Measurements from ENCODE around the gene TARS2. TPM values are rescaled to one million over a fixed set of nuclear protein-coding genes. Genes with fewer than 3 reads are reported as not detected.

The TARS2 gene
- total and polyA plus RNA-seq, 2 of the 13 experiments (the other 11 are each of a cell fraction or from before 2014, with no cell fraction given), result 21.3 to 22.8 TPM

DNA sequence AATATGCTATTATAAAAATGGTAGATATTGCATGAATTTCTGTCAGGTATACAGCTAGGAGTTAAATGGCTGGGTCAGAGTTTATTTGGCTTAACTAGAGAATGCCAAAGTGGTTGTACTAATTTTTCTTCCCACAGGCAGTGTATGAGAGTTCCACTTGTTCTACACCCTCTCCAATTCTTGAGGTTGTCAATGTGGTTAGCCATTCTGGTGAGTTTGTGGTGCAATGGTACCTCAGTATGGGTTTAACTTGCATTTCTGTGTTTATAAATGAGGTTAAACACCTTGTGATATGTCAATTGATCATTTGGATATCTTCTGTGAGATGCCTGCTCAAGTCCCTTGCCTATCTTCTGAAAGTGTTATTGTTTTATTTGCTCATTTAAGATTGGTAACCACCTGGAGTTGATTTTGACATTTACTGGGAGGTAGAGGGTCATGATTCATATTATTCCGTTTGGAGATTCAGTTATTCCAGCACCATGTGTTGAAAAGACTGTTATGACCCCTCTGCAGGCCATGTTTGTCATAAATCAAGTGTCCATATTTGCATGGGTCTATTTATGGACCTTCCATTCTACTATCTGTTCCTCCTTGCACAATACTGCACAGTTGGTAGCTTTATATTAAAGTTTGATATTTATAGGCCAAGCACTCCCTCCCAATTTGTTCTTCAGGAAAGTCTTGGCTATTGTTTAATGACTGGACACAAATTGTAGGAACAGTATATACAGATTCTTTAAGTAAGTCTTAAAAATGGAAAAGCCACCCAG lies 34.2 kb downstream of the TARS2 start (continued):
- TF ChIP-seq, protein P1, sequence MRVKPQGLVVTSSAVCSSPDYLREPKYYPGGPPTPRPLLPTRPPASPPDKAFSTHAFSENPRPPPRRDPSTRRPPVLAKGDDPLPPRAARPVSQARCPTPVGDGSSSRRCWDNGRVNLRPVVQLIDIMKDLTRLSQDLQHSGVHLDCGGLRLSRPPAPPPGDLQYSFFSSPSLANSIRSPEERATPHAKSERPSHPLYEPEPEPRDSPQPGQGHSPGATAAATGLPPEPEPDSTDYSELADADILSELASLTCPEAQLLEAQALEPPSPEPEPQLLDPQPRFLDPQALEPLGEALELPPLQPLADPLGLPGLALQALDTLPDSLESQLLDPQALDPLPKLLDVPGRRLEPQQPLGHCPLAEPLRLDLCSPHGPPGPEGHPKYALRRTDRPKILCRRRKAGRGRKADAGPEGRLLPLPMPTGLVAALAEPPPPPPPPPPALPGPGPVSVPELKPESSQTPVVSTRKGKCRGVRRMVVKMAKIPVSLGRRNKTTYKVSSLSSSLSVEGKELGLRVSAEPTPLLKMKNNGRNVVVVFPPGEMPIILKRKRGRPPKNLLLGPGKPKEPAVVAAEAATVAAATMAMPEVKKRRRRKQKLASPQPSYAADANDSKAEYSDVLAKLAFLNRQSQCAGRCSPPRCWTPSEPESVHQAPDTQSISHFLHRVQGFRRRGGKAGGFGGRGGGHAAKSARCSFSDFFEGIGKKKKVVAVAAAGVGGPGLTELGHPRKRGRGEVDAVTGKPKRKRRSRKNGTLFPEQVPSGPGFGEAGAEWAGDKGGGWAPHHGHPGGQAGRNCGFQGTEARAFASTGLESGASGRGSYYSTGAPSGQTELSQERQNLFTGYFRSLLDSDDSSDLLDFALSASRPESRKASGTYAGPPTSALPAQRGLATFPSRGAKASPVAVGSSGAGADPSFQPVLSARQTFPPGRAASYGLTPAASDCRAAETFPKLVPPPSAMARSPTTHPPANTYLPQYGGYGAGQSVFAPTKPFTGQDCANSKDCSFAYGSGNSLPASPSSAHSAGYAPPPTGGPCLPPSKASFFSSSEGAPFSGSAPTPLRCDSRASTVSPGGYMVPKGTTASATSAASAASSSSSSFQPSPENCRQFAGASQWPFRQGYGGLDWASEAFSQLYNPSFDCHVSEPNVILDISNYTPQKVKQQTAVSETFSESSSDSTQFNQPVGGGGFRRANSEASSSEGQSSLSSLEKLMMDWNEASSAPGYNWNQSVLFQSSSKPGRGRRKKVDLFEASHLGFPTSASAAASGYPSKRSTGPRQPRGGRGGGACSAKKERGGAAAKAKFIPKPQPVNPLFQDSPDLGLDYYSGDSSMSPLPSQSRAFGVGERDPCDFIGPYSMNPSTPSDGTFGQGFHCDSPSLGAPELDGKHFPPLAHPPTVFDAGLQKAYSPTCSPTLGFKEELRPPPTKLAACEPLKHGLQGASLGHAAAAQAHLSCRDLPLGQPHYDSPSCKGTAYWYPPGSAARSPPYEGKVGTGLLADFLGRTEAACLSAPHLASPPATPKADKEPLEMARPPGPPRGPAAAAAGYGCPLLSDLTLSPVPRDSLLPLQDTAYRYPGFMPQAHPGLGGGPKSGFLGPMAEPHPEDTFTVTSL (CRISPR knock-in tag; IDR thresholded peaks at IDR 0.05; ENCODE audit: borderline replicate concordance), result no peak

GRCh38 chr1:150525348-150525747 lies 38.1 kb downstream of the TARS2 start:
- FAIRE-seq, result no peak
- no TSS peak for BruUV-seq (replicated peaks)
- in situ Hi-C loops (cut with HindIII; ENCODE audit: extremely low pct_ligation_motif_present, low pct_unique_long_range_greater_than_20kb) (no loop called here), intact Hi-C loops (cut with micrococcal nuclease; ENCODE audit: unreplicated experiment) (no loop called here)
- H2AFZ ChIP-seq (ENCODE audit: low read length), result no peak overlapping the region
- peaks cover 21% of the 10 kb centered on the region for H3K4me1 ChIP-seq (ENCODE audit: insufficient read depth, low read length)
- no peaks in the 10 kb centered on the region for H3K36me3 ChIP-seq (replicated peaks in 1 of 2; ENCODE audit: control insufficient read depth in 1 of 2, insufficient read depth in 2 of 2, low read length in 2 of 2)
- no peaks in the 10 kb centered on the region for H3K9me3 ChIP-seq (ENCODE audit: low read length)
- H4K20me1 ChIP-seq (ENCODE audit: insufficient read depth, low read length), result no peaks in the 10 kb centered on the region
- no peaks in the 10 kb centered on the region for H3K27me3 ChIP-seq (ENCODE audit: control insufficient read depth in 1 of 2, insufficient read depth in 2 of 2, low read length in 2 of 2)
- H3K79me2 ChIP-seq (ENCODE audit: insufficient read depth, low read length), result no peaks in the 10 kb centered on the region
- H3K4me3 ChIP-seq (replicated peaks in 1 of 3; ENCODE audit: insufficient read depth in 1 of 3, low read depth in 2 of 3, low read length in 3 of 3), result no peak overlapping the region
- ATAC-seq, result no peak
- no peak overlapping the region for H3K27ac ChIP-seq (ENCODE audit: extremely low read length, insufficient read depth, low read length)
- no peak for DNase-seq (ENCODE audit: low spot score)
- CTCF ChIA-PET (ENCODE audit: low intra/inter-chr PET ratio, low total read pairs), result no interaction called here
- POLR2A ChIA-PET, result interaction anchor here (2.3 kb wide), 1 partner anchor 10 kb away, joined by 6 read pairs; the partner anchor contains the start of gene FALEC
- no peak overlapping the region for H3K9ac ChIP-seq (ENCODE audit: insufficient read depth, low read depth, low read length)
- 69% methylated on average over 3 of the region's 3 CpGs for WGBS (ENCODE audit: low lambda C conversion rate)
- H3K4me2 ChIP-seq (ENCODE audit: low read depth, low read length), result no peak overlapping the region
- TF ChIP-seq PRDM15 (CRISPR knock-in tag; IDR thresholded peaks at IDR 0.05) (no peak), ELK4 (CRISPR knock-in tag; IDR thresholded peaks at IDR 0.05; ENCODE audit: borderline replicate concordance) (no peak), SOX6 (IDR thresholded peaks at IDR 0.05) (no peak), SOX6 (CRISPR knock-in tag; IDR thresholded peaks at IDR 0.05) (no peak), NFYC (CRISPR knock-in tag; IDR thresholded peaks at IDR 0.05) (no peak), GFI1 (CRISPR knock-in tag; IDR thresholded peaks at IDR 0.05; ENCODE audit: borderline replicate concordance) (no peak), KDM6A (CRISPR knock-in tag; IDR thresholded peaks at IDR 0.05; ENCODE audit: low read depth) (no peak), ZNF451 (CRISPR knock-in tag; IDR thresholded peaks at IDR 0.05) (no peak), RBM39 (IDR thresholded peaks at IDR 0.05; ENCODE audit: low read depth, low read length, poor library complexity, severe bottlenecking) (no peak), ADNP (CRISPR knock-in tag; IDR thresholded peaks at IDR 0.05) (no peak), SMAD3 (CRISPR knock-in tag; IDR thresholded peaks at IDR 0.05) (no peak)
